Mammary epithelial cell (primary cell): ENCODE data around the gene BCKDK.

Experiments used
- EZH2 ChIP-seq: IDR thresholded peaks from 2 replicates; pipeline ENCODE4 v1.6.1; 2012; ENCODE audit warnings: low read length, inconsistent platforms, borderline replicate concordance
- TF ChIP-seq, protein P1 (sequence below), 2 donors: IDR thresholded peaks in 1 of 2; conservative IDR thresholded peaks in 1 of 2; 2 replicates each; pipeline ENCODE4 v1.5.1; 2011 to 2012; ENCODE audit warnings: inconsistent platforms in 2 of 2, low read length in 2 of 2, mild to moderate bottlenecking in 2 of 2, control low read depth in 1 of 2, low read depth in 1 of 2; ENCODE audit not compliant: insufficient read depth in 1 of 2; ENCODE audit errors: extremely low read depth in 1 of 2

DNA sequence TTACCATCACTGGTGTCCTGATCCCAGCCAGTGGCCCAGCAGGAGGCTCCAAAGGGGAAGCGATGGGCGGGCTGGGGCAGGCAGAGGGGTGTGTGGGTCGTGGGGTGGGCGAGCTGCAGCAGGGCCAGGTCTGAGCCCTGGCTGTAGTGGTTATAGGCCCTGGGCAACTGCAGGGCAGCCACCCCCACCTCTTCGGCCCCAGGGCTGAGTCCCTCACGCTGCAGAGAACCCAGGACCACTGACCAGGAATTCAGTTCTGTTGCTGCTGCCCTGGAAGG is 21.6 kb upstream of the BCKDK start:
- TF ChIP-seq, protein P1, sequence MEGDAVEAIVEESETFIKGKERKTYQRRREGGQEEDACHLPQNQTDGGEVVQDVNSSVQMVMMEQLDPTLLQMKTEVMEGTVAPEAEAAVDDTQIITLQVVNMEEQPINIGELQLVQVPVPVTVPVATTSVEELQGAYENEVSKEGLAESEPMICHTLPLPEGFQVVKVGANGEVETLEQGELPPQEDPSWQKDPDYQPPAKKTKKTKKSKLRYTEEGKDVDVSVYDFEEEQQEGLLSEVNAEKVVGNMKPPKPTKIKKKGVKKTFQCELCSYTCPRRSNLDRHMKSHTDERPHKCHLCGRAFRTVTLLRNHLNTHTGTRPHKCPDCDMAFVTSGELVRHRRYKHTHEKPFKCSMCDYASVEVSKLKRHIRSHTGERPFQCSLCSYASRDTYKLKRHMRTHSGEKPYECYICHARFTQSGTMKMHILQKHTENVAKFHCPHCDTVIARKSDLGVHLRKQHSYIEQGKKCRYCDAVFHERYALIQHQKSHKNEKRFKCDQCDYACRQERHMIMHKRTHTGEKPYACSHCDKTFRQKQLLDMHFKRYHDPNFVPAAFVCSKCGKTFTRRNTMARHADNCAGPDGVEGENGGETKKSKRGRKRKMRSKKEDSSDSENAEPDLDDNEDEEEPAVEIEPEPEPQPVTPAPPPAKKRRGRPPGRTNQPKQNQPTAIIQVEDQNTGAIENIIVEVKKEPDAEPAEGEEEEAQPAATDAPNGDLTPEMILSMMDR (conservative IDR thresholded peaks at IDR 0.05 in 1 of 2, IDR thresholded peaks at IDR 0.05 in 1 of 2; ENCODE audit: extremely low read depth in 1 of 2, insufficient read depth in 1 of 2, low read depth in 1 of 2, low read length in 2 of 2) = no peak
- TF ChIP-seq EZH2 = no peak
